Right renal pelvis (tissue), 4 donors: ENCODE data around the gene TRIM62. TPM values are rescaled to one million over a fixed set of nuclear protein-coding genes. Genes with fewer than 3 reads are reported as not detected.

Experiments used
- DNase-seq, 4 donors: peaks; one replicate each; pipeline ENCODE4 v3.0.0-alpha.2; 2013; ENCODE audit warnings: low read depth in 4 of 4, low spot score in 3 of 4, missing footprints in 1 of 4
- polyA plus RNA-seq, 4 donors: library from polyadenylated mRNA; unstranded; fragments of 120-200 nt; gene quantifications; one replicate each; pipeline ENCODE4 v1.2.1, GENCODE V29; 2013; ENCODE audit not compliant: insufficient read length in 4 of 4

Gene TRIM62
- polyA plus RNA-seq, 4 donors: 7.0 to 8.1 (median 7.8) TPM

- DNase-seq: peak; percentile 63 to 78 (median 74)
Measured at GRCh38 chr1:33180911-33181890, 642 bp downstream of the TRIM62 start.

GRCh38 chr1:33180226-33180910 is 1.5 kb downstream of the TRIM62 start:
- DNase-seq: no peak

GRCh38 chr1:33178836-33179439 is 2.9 kb downstream of the TRIM62 start:
- no peak for DNase-seq

GRCh38 chr1:33177996-33178540 is 3.8 kb downstream of the TRIM62 start:
- DNase-seq: no peak

GRCh38 chr1:33176887-33177286 is 5.0 kb downstream of the TRIM62 start:
- DNase-seq: no peak

GRCh38 chr1:33176362-33176850 is 5.4 kb downstream of the TRIM62 start:
- no peak for DNase-seq

- DNase-seq: no peak
Measured at GRCh38 chr1:33175865-33176264, 6.0 kb downstream of the TRIM62 start.

GRCh38 chr1:33173091-33173490 is 8.8 kb downstream of the TRIM62 start:
- DNase-seq: no peak

- no peak for DNase-seq
Measured at GRCh38 chr1:33171977-33172813, 9.6 kb downstream of the TRIM62 start.

- DNase-seq: no peak
Measured at GRCh38 chr1:33170351-33171274, 11.2 kb downstream of the TRIM62 start.

GRCh38 chr1:33169290-33170055 is 12.4 kb downstream of the TRIM62 start:
- DNase-seq: no peak

GRCh38 chr1:33168556-33169289 is 13.1 kb downstream of the TRIM62 start:
- no peak for DNase-seq

- no peak for DNase-seq
Measured at GRCh38 chr1:33167650-33168447, 14.0 kb downstream of the TRIM62 start.

- DNase-seq: no peak
Measured at GRCh38 chr1:33165809-33166208, 16.0 kb downstream of the TRIM62 start.

GRCh38 chr1:33165209-33165608 is 16.6 kb downstream of the TRIM62 start:
- DNase-seq: no peak
